K562 treated with DMSO at 1 percent for 12 hours (cell line): ENCODE results near the gene MPPED1. TPM values are rescaled to one million over a fixed set of nuclear protein-coding genes. Genes with fewer than 3 reads are reported as not detected.

Source experiments
- total RNA-seq: library from RNA; unstranded; fragments of 300-600 nt; gene quantifications from 2 replicates; pipeline ENCODE4 v1.2.3, GENCODE V29; 2022; ENCODE audit not compliant: insufficient read depth

The MPPED1 gene
- not detected in 2 replicates for total RNA-seq

GRCh38 chr22:43411869-43412807, at the start of gene MPPED1:
Gene MPPED1 (plus strand): TSS chr22:43412014. CDS start chr22:43424986, 12,972 bp downstream.

Other genes with a start within 250 kb of the MPPED1 start
- 43.2 and 67.0 TPM in 2 replicates for gene TTLL12, start 224.9 kb upstream of the MPPED1 start, total RNA-seq
- 0.07 TPM in 1 of 2 replicates, not detected in the other for gene SCUBE1, start 68.6 kb upstream of the MPPED1 start, total RNA-seq